Hepatocyte (in vitro differentiated cells): ENCODE measurements around the gene CASTOR1. TPM values are rescaled to one million over a fixed set of nuclear protein-coding genes. Genes with fewer than 3 reads are reported as not detected.

Source experiments
- DNase-seq: peaks from one replicate; pipeline ENCODE4 v3.0.0-alpha.2; 2016; ENCODE audit warnings: low spot score
- H2AFZ ChIP-seq: fragments of 200-600 bp; sonication (generic); 2 replicates; pipeline ENCODE4 v1.6.0; 2016; ENCODE audit warnings: antibody characterized with exemption, mild to moderate bottlenecking
- H3K27ac ChIP-seq: fragments of 200-600 bp; sonication (generic); 2 replicates; pipeline ENCODE4 v1.5.1; 2016; ENCODE audit warnings: mild to moderate bottlenecking
- H3K27me3 ChIP-seq: fragments of 200-600 bp; sonication (generic); 2 replicates; pipeline ENCODE4 v1.6.1; 2016
- H3K36me3 ChIP-seq: fragments of 200-600 bp; sonication (generic); replicated peaks from 2 replicates; pipeline ENCODE4 v1.5.1; 2016; ENCODE audit warnings: low read depth; ENCODE audit not compliant: insufficient read depth
- H3K4me1 ChIP-seq: fragments of 200-600 bp; sonication (generic); 2 replicates; pipeline ENCODE4 v1.5.1; 2016; ENCODE audit warnings: mild to moderate bottlenecking, moderate library complexity; ENCODE audit not compliant: insufficient read depth
- H3K4me2 ChIP-seq: fragments of 200-600 bp; sonication (generic); 2 replicates; pipeline ENCODE4 v1.6.0; 2016
- H3K4me3 ChIP-seq: fragments of 200-600 bp; sonication (generic); 2 replicates; pipeline ENCODE4 v1.5.1; 2016; ENCODE audit warnings: mild to moderate bottlenecking
- H3K79me2 ChIP-seq: fragments of 200-600 bp; sonication (generic); 2 replicates; pipeline ENCODE4 v1.6.0; 2017; ENCODE audit warnings: mild to moderate bottlenecking
- H3K9me2 ChIP-seq: fragments of 200-600 bp; sonication (generic); replicated peaks from 2 replicates; pipeline ENCODE4 v1.6.0; 2017; ENCODE audit warnings: mild to moderate bottlenecking; ENCODE audit not compliant: insufficient read depth
- H3K9me3 ChIP-seq: fragments of 200-600 bp; sonication (generic); 2 replicates; pipeline ENCODE4 v1.5.1; 2016; ENCODE audit warnings: low read depth, mild to moderate bottlenecking
- H4K20me1 ChIP-seq: fragments of 200-600 bp; sonication (generic); 2 replicates; pipeline ENCODE4 v1.6.0; 2016; ENCODE audit warnings: mild to moderate bottlenecking; ENCODE audit not compliant: insufficient read depth, poor library complexity, severe bottlenecking
- EZH2 ChIP-seq: fragments of 200-600 bp; sonication (generic); IDR thresholded peaks from 2 replicates; pipeline ENCODE4 v1.6.1; 2016; ENCODE audit warnings: antibody characterized with exemption, mild to moderate bottlenecking, borderline replicate concordance
- EZH2phosphoT487 ChIP-seq: fragments of 200-600 bp; sonication (generic); IDR thresholded peaks from one replicate; pipeline ENCODE4 v1.6.1; 2018; ENCODE audit warnings: antibody characterized with exemption, mild to moderate bottlenecking, low read depth, moderate library complexity; ENCODE audit not compliant: unreplicated experiment, severe bottlenecking
- WGBS: methylation state at CpG from one replicate; pipeline ENCODE4 v1.1.6; 2016; ENCODE audit warnings: low lambda C conversion rate; ENCODE audit errors: missing lambda C conversion rate; 5-methylcytosine and 5-hydroxymethylcytosine counted together
- polyA plus RNA-seq: library from polyadenylated mRNA; unstranded; fragments of >200 nt; fragmentation: Nextera tagmentation; extraction: Ambion mirVana; gene quantifications from 2 replicates; pipeline ENCODE4 v1.2.1, GENCODE V29; 2016
- total RNA-seq: library from RNA; depleted of rRNA; stranded (reverse); fragments of >200 nt; gene quantifications from 2 replicates; pipeline ENCODE4 v1.2.3, GENCODE V29; 2014
- TF ChIP-seq, protein P1 (sequence below): fragments of 200-600 bp; sonication (generic); IDR thresholded peaks from 2 replicates; pipeline ENCODE4 v1.5.1; 2016; ENCODE audit warnings: antibody characterized with exemption, mild to moderate bottlenecking; ENCODE audit not compliant: poor library complexity

Gene CASTOR1
- total and polyA plus RNA-seq, 2 experiments from 2014 or later, result 30.9 to 53.5 TPM

DNA sequence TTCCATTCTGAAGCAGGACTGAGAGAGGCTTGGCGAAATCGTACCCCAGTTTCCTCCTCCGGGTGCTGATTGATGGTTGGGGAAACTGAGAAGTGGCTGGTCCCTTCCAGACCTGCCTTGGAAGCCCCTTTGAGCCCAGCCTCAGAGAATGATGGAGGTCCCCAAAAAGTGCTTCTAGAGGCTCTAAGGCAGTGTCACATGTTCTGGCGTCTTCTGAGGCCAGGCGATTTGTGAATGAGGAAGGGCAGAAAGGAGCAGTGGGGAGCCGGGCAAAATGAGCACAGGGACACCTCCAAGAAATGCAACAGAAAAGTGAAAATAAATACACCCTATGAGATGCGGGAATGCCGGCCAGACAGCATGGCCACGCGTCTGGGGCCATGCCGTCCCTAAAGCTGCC is 41.7 kb downstream of the CASTOR1 start:
- Histone ChIP-seq H3K9me3 (no peaks in the 10 kb centered on the region), H3K4me3 (no peak overlapping the region), H3K27me3 (no peaks in the 10 kb centered on the region), H2AFZ (no peak overlapping the region), H3K79me2 (no peaks in the 10 kb centered on the region), H3K36me3 (no peaks in the 10 kb centered on the region), H3K9me2 (no peaks in the 10 kb centered on the region), H3K27ac (peak overlapping the region; percentile 89), H4K20me1 (no peaks in the 10 kb centered on the region), H3K4me1 (peaks cover 37% of the 10 kb centered on the region), H3K4me2 (peak overlapping the region; percentile 99)
- 94% methylated on average over 11 of the region's 11 CpGs for WGBS
- no peak for DNase-seq
- TF ChIP-seq EZH2phosphoT487 (no peak), EZH2 (no peak)
- TF ChIP-seq, protein P1, sequence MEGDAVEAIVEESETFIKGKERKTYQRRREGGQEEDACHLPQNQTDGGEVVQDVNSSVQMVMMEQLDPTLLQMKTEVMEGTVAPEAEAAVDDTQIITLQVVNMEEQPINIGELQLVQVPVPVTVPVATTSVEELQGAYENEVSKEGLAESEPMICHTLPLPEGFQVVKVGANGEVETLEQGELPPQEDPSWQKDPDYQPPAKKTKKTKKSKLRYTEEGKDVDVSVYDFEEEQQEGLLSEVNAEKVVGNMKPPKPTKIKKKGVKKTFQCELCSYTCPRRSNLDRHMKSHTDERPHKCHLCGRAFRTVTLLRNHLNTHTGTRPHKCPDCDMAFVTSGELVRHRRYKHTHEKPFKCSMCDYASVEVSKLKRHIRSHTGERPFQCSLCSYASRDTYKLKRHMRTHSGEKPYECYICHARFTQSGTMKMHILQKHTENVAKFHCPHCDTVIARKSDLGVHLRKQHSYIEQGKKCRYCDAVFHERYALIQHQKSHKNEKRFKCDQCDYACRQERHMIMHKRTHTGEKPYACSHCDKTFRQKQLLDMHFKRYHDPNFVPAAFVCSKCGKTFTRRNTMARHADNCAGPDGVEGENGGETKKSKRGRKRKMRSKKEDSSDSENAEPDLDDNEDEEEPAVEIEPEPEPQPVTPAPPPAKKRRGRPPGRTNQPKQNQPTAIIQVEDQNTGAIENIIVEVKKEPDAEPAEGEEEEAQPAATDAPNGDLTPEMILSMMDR, result no peak

DNA sequence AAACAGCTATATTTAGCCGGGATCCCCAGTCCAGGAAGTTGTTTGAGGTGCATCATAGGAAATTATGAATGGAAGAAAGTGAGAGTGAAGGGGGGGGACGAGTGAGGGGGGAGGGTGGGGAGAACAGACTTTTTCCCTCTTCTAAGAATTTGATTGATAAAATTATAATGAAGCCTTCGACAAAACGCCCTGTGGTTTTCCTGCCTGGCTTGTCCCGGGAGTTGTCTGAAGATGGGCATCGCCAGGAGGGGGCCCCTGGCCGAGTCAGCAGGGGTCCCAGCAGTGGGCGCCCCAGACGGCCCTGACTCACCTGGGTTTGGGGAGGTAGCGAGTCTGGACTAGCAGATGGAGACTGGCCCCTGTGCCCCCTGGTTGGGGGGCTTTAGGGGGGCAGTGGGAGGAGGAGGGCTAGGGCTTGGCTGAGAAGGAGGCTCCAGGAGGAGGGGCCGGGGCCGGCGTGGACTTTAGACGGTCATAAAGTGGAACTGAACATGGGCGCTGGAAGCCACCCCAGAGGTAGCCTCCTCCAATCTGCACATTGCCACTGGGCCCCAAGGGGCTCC is 42.4 kb downstream of the CASTOR1 start:
- TF ChIP-seq EZH2phosphoT487 (no peak), EZH2 (no peak)
- TF ChIP-seq, protein P1, result no peak
- Histone ChIP-seq H3K4me2 (peak overlapping the region; percentile 99), H3K9me2 (no peaks in the 10 kb centered on the region), H3K9me3 (no peaks in the 10 kb centered on the region), H3K4me3 (peak overlapping the region; percentile 76), H3K27ac (peak overlapping the region; percentile 89), H3K27me3 (no peaks in the 10 kb centered on the region), H3K4me1 (peaks cover 33% of the 10 kb centered on the region), H4K20me1 (no peaks in the 10 kb centered on the region), H2AFZ (peak overlapping the region; percentile 65), H3K79me2 (no peaks in the 10 kb centered on the region), H3K36me3 (no peaks in the 10 kb centered on the region)
- peak; percentile 71 for DNase-seq
- 22% methylated on average over 15 of the region's 15 CpGs for WGBS

DNA sequence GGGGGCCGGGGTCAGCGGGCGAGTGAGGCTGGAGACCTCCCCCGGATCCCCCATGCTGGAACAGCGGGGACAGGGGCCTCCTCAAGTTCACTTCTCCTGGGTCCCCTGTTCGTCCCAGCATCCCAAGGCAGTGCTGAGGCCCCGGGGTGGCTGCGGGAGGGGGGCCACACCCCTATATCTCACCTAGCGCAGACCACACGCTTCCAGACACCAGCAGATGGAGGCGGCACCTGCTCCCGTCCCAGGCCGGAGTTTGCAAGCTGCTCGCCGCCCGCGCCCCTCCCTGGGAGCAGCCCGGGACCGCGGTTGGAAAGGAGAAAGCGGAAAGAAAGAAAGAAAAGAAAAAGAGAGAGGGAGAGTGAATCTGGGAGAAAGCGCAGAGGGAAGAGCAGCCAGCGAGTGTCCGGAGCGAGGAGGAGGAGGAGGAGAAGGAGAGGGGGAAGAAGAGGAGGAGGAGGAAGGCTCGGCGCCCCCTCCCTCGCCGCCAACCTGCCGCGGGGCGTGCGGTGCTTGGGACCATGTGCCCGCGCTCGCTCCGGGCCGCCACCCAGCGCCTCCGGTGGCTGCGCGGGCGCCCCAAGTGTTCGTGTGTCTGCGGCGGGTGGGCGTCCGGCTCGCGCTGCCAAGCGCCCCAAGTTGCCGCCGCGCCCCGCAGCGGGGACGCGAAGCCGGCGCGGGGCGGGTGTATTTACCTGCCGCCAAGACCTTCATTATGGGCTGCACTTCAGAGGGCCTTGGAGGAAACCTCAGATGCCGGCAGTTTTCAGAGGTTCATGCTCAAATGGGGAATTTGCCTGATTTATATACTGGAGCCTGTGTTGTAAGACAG is 43.1 kb downstream of the CASTOR1 start, which contains the start of gene LIF:
Gene LIF (minus strand): TSS at position 775 of the 829 bp plus-strand sequence. CDS start 64 bp downstream, at position 711.
- Histone ChIP-seq H2AFZ (peak within 1 kb of the TSS; percentile 65), H3K36me3 (no peaks in the 10 kb centered on the region), H3K4me1 (peaks cover 33% of the 10 kb centered on the region), H3K27ac (peak within 1 kb of the TSS; percentile 89), H3K27me3 (no peaks in the 10 kb centered on the region), H3K79me2 (no peaks in the 10 kb centered on the region), H3K9me2 (no peaks in the 10 kb centered on the region), H4K20me1 (no peaks in the 10 kb centered on the region), H3K4me3 (peak within 1 kb of the TSS; percentile 76), H3K4me2 (peak within 1 kb of the TSS; percentile 99), H3K9me3 (no peaks in the 10 kb centered on the region)
- peak; percentile 73 for DNase-seq
- WGBS, result 1% methylated on average over 43 of the region's 64 CpGs
- TF ChIP-seq EZH2phosphoT487 (no peak), EZH2 (no peak)
- TF ChIP-seq, protein P1, result peak; percentile 15
